ENCODE data around the gene FNTB. TPM values are rescaled to one million over a fixed set of nuclear protein-coding genes. Genes with fewer than 3 reads are reported as not detected.
A peak's percentile ranks its signal among the peaks of the same experiment; 100 is the strongest.

The FNTB gene
- polyA plus RNA-seq, 1 donor from 2014 or later, result 6.7 TPM

DNA sequence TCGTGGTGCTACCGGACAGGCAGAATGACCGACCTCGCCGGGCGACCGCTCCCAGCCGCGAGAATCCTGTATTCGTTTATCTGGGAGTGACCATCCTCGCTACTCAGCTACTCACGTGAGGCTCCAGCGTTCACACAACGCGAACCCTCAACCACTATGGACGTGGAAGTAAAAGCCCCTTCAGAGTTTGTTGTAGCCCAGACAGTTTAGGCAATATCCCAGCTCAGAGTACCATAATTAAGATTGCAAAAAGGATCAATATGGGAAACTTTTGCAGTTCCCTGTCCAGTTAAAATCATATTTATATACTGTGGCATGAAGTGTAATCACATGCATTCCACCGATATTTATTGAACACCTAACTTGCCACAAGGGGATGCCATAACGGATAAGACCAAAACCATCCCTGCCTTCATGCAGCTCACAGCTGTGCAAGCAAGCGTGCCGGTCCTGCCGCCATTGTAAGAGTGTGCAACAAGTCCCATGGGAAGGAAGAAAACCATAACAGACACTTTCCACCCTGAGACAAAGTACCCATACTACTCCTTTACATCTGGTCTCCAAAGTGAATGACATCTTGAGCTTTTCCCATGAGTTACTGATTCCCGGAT, 116.6 kb downstream of the FNTB start:
- H4K20me1 ChIP-seq (ENCODE audit: insufficient read depth), result no peaks in the 10 kb centered on the region
- peak overlapping the region; percentile 57 for H3K9ac ChIP-seq (ENCODE audit: low read length)
- H3F3A ChIP-seq (ENCODE audit: insufficient read depth, low read length, poor library complexity, severe bottlenecking), result no peaks in the 10 kb centered on the region
- no peak overlapping the region for H3K27ac ChIP-seq (ENCODE audit: low read length)
- peak overlapping the region; percentile 98 for H3K4me3 ChIP-seq (ENCODE audit: low read length)
- TF ChIP-seq SMC3 (conservative IDR thresholded peaks at IDR 0.05; ENCODE audit: poor library complexity) (no peak), RAD21 (conservative IDR thresholded peaks at IDR 0.05) (no peak), TAF1 (IDR thresholded peaks at IDR 0.05; ENCODE audit: low read depth) (no peak)
- no peaks in the 10 kb centered on the region for H3K36me3 ChIP-seq (ENCODE audit: insufficient read depth, low read length)
- H3K79me2 ChIP-seq (replicated peaks; ENCODE audit: insufficient read depth, low read length), result peaks cover 19% of the 10 kb centered on the region
- no peaks in the 10 kb centered on the region for H3K9me3 ChIP-seq (ENCODE audit: low read length)
- peak overlapping the region; percentile 88 for H2AFZ ChIP-seq (ENCODE audit: low read depth, low read length)
- no peaks in the 10 kb centered on the region for H3K27me3 ChIP-seq (ENCODE audit: insufficient read depth, low read depth, low read length)
- no peaks in the 10 kb centered on the region for H3K9me2 ChIP-seq (ENCODE audit: insufficient read depth, low read length)
- H3K4me2 ChIP-seq (ENCODE audit: low read length), result peak overlapping the region; percentile 72

GRCh38 chr14:65104791-65105190, 118.1 kb downstream of the FNTB start:
- no peaks in the 10 kb centered on the region for H3F3A ChIP-seq (ENCODE audit: insufficient read depth, low read length, poor library complexity, severe bottlenecking)
- H3K27me3 ChIP-seq (ENCODE audit: insufficient read depth, low read depth, low read length), result no peaks in the 10 kb centered on the region
- no peaks in the 10 kb centered on the region for H4K20me1 ChIP-seq (ENCODE audit: insufficient read depth)
- no peaks in the 10 kb centered on the region for H3K9me2 ChIP-seq (ENCODE audit: insufficient read depth, low read length)
- H2AFZ ChIP-seq (ENCODE audit: low read depth, low read length), result no peak overlapping the region
- no peak overlapping the region for H3K27ac ChIP-seq (ENCODE audit: low read length)
- no peak overlapping the region for H3K9ac ChIP-seq (ENCODE audit: low read length)
- TF ChIP-seq, protein P1, sequence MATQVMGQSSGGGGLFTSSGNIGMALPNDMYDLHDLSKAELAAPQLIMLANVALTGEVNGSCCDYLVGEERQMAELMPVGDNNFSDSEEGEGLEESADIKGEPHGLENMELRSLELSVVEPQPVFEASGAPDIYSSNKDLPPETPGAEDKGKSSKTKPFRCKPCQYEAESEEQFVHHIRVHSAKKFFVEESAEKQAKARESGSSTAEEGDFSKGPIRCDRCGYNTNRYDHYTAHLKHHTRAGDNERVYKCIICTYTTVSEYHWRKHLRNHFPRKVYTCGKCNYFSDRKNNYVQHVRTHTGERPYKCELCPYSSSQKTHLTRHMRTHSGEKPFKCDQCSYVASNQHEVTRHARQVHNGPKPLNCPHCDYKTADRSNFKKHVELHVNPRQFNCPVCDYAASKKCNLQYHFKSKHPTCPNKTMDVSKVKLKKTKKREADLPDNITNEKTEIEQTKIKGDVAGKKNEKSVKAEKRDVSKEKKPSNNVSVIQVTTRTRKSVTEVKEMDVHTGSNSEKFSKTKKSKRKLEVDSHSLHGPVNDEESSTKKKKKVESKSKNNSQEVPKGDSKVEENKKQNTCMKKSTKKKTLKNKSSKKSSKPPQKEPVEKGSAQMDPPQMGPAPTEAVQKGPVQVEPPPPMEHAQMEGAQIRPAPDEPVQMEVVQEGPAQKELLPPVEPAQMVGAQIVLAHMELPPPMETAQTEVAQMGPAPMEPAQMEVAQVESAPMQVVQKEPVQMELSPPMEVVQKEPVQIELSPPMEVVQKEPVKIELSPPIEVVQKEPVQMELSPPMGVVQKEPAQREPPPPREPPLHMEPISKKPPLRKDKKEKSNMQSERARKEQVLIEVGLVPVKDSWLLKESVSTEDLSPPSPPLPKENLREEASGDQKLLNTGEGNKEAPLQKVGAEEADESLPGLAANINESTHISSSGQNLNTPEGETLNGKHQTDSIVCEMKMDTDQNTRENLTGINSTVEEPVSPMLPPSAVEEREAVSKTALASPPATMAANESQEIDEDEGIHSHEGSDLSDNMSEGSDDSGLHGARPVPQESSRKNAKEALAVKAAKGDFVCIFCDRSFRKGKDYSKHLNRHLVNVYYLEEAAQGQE (IDR thresholded peaks at IDR 0.05; ENCODE audit: borderline replicate concordance), result no peak
- TF ChIP-seq SMC3 (conservative IDR thresholded peaks at IDR 0.05; ENCODE audit: poor library complexity) (no peak), RAD21 (conservative IDR thresholded peaks at IDR 0.05) (no peak)
- H3K4me2 ChIP-seq (ENCODE audit: low read length), result no peak overlapping the region
- H3K36me3 ChIP-seq (ENCODE audit: insufficient read depth, low read length), result no peaks in the 10 kb centered on the region
- H3K9me3 ChIP-seq (ENCODE audit: low read length), result no peaks in the 10 kb centered on the region
- no peak overlapping the region for H3K4me3 ChIP-seq (ENCODE audit: low read length)
- peaks cover 11% of the 10 kb centered on the region for H3K79me2 ChIP-seq (replicated peaks; ENCODE audit: insufficient read depth, low read length)

DNA sequence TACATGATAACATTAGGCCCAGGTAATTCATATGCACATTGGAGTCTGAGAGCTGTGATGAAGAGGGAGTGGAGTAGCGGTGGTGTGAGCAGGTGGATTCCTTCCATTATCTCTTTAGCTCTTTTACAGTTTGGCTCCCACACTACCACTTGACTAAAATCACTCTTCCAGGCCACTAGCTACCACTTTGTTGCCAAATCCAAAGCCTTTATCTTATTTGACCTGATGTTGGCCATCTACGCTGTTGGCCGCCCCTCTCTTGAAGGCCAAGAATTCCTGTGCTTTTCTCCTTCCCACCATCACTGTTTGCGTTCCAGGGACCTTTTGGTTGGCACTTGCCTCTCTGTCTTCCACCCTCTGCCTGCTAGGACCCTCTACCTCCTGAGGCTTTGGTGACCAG, 119.6 kb downstream of the FNTB start:
- Histone ChIP-seq H3K9me2 (ENCODE audit: insufficient read depth, low read length) (no peaks in the 10 kb centered on the region), H2AFZ (ENCODE audit: low read depth, low read length) (no peak overlapping the region), H3K36me3 (ENCODE audit: insufficient read depth, low read length) (no peaks in the 10 kb centered on the region), H3K79me2 (replicated peaks; ENCODE audit: insufficient read depth, low read length) (peaks cover under 1% of the 10 kb centered on the region), H3K27ac (ENCODE audit: low read length) (no peak overlapping the region), H3K9me3 (ENCODE audit: low read length) (no peaks in the 10 kb centered on the region), H4K20me1 (ENCODE audit: insufficient read depth) (no peaks in the 10 kb centered on the region), H3K9ac (ENCODE audit: low read length) (no peak overlapping the region), H3K4me2 (ENCODE audit: low read length) (no peak overlapping the region), H3K27me3 (ENCODE audit: insufficient read depth, low read depth, low read length) (no peaks in the 10 kb centered on the region), H3K4me3 (ENCODE audit: low read length) (no peak overlapping the region), H3F3A (ENCODE audit: insufficient read depth, low read length, poor library complexity, severe bottlenecking) (no peaks in the 10 kb centered on the region)
- TF ChIP-seq MXI1 (conservative IDR thresholded peaks at IDR 0.05; ENCODE audit: poor library complexity, severe bottlenecking), result no peak
- no peak for TF ChIP-seq RAD21 (conservative IDR thresholded peaks at IDR 0.05)
- TF ChIP-seq, protein P2, sequence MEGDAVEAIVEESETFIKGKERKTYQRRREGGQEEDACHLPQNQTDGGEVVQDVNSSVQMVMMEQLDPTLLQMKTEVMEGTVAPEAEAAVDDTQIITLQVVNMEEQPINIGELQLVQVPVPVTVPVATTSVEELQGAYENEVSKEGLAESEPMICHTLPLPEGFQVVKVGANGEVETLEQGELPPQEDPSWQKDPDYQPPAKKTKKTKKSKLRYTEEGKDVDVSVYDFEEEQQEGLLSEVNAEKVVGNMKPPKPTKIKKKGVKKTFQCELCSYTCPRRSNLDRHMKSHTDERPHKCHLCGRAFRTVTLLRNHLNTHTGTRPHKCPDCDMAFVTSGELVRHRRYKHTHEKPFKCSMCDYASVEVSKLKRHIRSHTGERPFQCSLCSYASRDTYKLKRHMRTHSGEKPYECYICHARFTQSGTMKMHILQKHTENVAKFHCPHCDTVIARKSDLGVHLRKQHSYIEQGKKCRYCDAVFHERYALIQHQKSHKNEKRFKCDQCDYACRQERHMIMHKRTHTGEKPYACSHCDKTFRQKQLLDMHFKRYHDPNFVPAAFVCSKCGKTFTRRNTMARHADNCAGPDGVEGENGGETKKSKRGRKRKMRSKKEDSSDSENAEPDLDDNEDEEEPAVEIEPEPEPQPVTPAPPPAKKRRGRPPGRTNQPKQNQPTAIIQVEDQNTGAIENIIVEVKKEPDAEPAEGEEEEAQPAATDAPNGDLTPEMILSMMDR (IDR thresholded peaks at IDR 0.05; ENCODE audit: poor library complexity, severe bottlenecking), result no peak
- no peak for TF ChIP-seq TAF1 (IDR thresholded peaks at IDR 0.05; ENCODE audit: low read depth)
- TF ChIP-seq POLR2AphosphoS5 (IDR thresholded peaks at IDR 0.05), result no peak
- TF ChIP-seq SMC3 (conservative IDR thresholded peaks at IDR 0.05; ENCODE audit: poor library complexity), result no peak
- no peak for TF ChIP-seq EP300 (conservative IDR thresholded peaks at IDR 0.05; ENCODE audit: poor library complexity, severe bottlenecking)
- TF ChIP-seq, protein P1 (IDR thresholded peaks at IDR 0.05; ENCODE audit: borderline replicate concordance), result no peak
- no peak for TF ChIP-seq EZH2 (IDR thresholded peaks at IDR 0.05; ENCODE audit: borderline replicate concordance, insufficient read depth, low read length, poor library complexity, severe bottlenecking)
